HepG2 (cell line): ENCODE data around the gene BMP6. TPM values are rescaled to one million over a fixed set of nuclear protein-coding genes. Genes with fewer than 3 reads are reported as not detected.
A peak's percentile ranks its signal among the peaks of the same experiment; 100 is the strongest.

Source experiments
- ARNT ChIP-seq: fragments of 450-650 bp; IDR thresholded peaks from 2 replicates; pipeline ENCODE4 v1.6.1; 2017
- ATF4 ChIP-seq, 2 experiments: fragments of 450-650 bp in 1 of 2; sonication (generic) in 1 of 2; formaldehyde crosslinking; IDR thresholded peaks; 2 replicates each; pipeline versions ENCODE4 v1.5.0 to v1.8.0; 2020 to 2022; ENCODE audit warnings: mild to moderate bottlenecking in 1 of 2, missing genetic modification reagents in 1 of 2
- CEBPZ ChIP-seq: IDR thresholded peaks from 2 replicates; pipeline ENCODE4 v1.6.1; 2012; ENCODE audit warnings: low read length, improper control_type of control experiment
- EZH2 ChIP-seq: conservative IDR thresholded peaks from 2 replicates; pipeline ENCODE4 v1.6.1; 2012; ENCODE audit warnings: mild to moderate bottlenecking, low read depth, low read length, moderate library complexity
- HCFC1 ChIP-seq: fragments of 150-350 bp; IDR thresholded peaks from 2 replicates; pipeline ENCODE4 v1.6.1; 2014; ENCODE audit warnings: low read depth, low read length
- HNF4A ChIP-seq: sonication (generic); formaldehyde crosslinking; IDR thresholded peaks from 2 replicates; pipeline ENCODE4 v1.4.0; 2020; ENCODE audit warnings: missing genetic modification reagents
- KAT7 ChIP-seq: IDR thresholded peaks from 2 replicates; pipeline ENCODE4 v1.6.1; 2018; ENCODE audit warnings: borderline replicate concordance, missing compliant biosample characterization
- KLF15 ChIP-seq: sonication (generic); formaldehyde crosslinking; IDR thresholded peaks from 2 replicates; pipeline ENCODE4 v1.8.1; 2023; ENCODE audit warnings: borderline replicate concordance, mild to moderate bottlenecking, inconsistent platforms, missing genetic modification reagents, mixed read lengths
- MAFF ChIP-seq: IDR thresholded peaks from 2 replicates; pipeline ENCODE4 v1.6.1; 2011; ENCODE audit warnings: low read depth, low read length, improper control_type of control experiment
- MXD4 ChIP-seq: IDR thresholded peaks from 2 replicates; pipeline ENCODE4 v1.6.1; 2016; ENCODE audit warnings: mild to moderate bottlenecking, missing biosample characterization, missing genetic modification reagents
- PAWR ChIP-seq: sonication (generic); formaldehyde crosslinking; IDR thresholded peaks from 2 replicates; pipeline ENCODE4 v1.4.0; 2020; ENCODE audit warnings: missing genetic modification reagents, mild to moderate bottlenecking, borderline replicate concordance
- POLR2G ChIP-seq: fragments of 200-400 bp; formaldehyde crosslinking; IDR thresholded peaks from 2 replicates; pipeline ENCODE4 v1.6.1; 2018; ENCODE audit warnings: mild to moderate bottlenecking, low read depth, low read length, moderate library complexity
- SMAD1 ChIP-seq: sonication (generic); formaldehyde crosslinking; IDR thresholded peaks from 2 replicates; pipeline ENCODE4 v1.4.0; 2020; ENCODE audit warnings: missing genetic modification reagents, low read depth, mild to moderate bottlenecking, borderline replicate concordance
- TRIM24 ChIP-seq: sonication (generic); formaldehyde crosslinking; IDR thresholded peaks from 2 replicates; pipeline ENCODE4 v1.8.0; 2022; ENCODE audit warnings: mild to moderate bottlenecking, missing genetic modification reagents
- YY1 ChIP-seq: IDR thresholded peaks from 2 replicates; pipeline ENCODE4 v1.6.1; 2011; ENCODE audit warnings: low read length, low read depth, moderate library complexity, mild to moderate bottlenecking; ENCODE audit not compliant: insufficient read depth, insufficient replicate concordance
- ZNF670 ChIP-seq: sonication (generic); formaldehyde crosslinking; IDR thresholded peaks from 2 replicates; pipeline ENCODE4 v1.8.0; 2022; ENCODE audit warnings: mild to moderate bottlenecking, missing genetic modification reagents, borderline replicate concordance
- polyA plus RNA-seq, 8 experiments: library from polyadenylated mRNA; depleted of rRNA in 3 of 8; stranded (reverse) in 7 of 8; unstranded in 1 of 8; fragments of >200 nt; fragmentation: Illumina TruSeq in 4 of 8; extraction: Trizol in 4 of 8; gene quantifications; 2 replicates each; pipeline versions ENCODE4 v1.2.1 to v1.2.3, GENCODE V29; 2011 to 2016; ENCODE audit warnings: low read depth in 4 of 8, missing spikeins in 1 of 8, mixed read lengths in 1 of 8; ENCODE audit not compliant: insufficient read depth in 1 of 8
- total RNA-seq, 5 experiments: library from RNA; depleted of rRNA; stranded (reverse); fragments of >200 nt; fragmentation: Illumina TruSeq; extraction: Trizol; gene quantifications; 2 replicates each; pipeline ENCODE4 v1.2.3, GENCODE V29; 2016; ENCODE audit warnings: low read depth in 1 of 5
- TF ChIP-seq, protein P1 (sequence below): IDR thresholded peaks from 2 replicates; pipeline ENCODE4 v1.4.0; 2020; ENCODE audit warnings: mild to moderate bottlenecking, missing genetic modification reagents
- TF ChIP-seq, protein P2 (sequence below): sonication (generic); formaldehyde crosslinking; IDR thresholded peaks from 2 replicates; pipeline ENCODE4 v1.5.1; 2020; ENCODE audit warnings: missing genetic modification reagents, mild to moderate bottlenecking, borderline replicate concordance

Gene BMP6
- total and polyA plus RNA-seq, 2 of the 13 experiments (the other 11 are each of a cell fraction or from before 2014, with no cell fraction given): 0.09 to 0.18 TPM

- no peak for TF ChIP-seq PAWR (CRISPR knock-in tag)
- TF ChIP-seq SMAD1 (CRISPR knock-in tag): no peak; the same call in 1 of the 2 replicates
- no peak for TF ChIP-seq TRIM24 (CRISPR knock-in tag)
- TF ChIP-seq ZNF670 (CRISPR knock-in tag): peak; percentile 97
- no peak for TF ChIP-seq HCFC1
- TF ChIP-seq POLR2G: no peak; the same call in 1 of the 2 replicates
- TF ChIP-seq, protein P1, sequence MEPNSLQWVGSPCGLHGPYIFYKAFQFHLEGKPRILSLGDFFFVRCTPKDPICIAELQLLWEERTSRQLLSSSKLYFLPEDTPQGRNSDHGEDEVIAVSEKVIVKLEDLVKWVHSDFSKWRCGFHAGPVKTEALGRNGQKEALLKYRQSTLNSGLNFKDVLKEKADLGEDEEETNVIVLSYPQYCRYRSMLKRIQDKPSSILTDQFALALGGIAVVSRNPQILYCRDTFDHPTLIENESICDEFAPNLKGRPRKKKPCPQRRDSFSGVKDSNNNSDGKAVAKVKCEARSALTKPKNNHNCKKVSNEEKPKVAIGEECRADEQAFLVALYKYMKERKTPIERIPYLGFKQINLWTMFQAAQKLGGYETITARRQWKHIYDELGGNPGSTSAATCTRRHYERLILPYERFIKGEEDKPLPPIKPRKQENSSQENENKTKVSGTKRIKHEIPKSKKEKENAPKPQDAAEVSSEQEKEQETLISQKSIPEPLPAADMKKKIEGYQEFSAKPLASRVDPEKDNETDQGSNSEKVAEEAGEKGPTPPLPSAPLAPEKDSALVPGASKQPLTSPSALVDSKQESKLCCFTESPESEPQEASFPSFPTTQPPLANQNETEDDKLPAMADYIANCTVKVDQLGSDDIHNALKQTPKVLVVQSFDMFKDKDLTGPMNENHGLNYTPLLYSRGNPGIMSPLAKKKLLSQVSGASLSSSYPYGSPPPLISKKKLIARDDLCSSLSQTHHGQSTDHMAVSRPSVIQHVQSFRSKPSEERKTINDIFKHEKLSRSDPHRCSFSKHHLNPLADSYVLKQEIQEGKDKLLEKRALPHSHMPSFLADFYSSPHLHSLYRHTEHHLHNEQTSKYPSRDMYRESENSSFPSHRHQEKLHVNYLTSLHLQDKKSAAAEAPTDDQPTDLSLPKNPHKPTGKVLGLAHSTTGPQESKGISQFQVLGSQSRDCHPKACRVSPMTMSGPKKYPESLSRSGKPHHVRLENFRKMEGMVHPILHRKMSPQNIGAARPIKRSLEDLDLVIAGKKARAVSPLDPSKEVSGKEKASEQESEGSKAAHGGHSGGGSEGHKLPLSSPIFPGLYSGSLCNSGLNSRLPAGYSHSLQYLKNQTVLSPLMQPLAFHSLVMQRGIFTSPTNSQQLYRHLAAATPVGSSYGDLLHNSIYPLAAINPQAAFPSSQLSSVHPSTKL: peak; percentile 81; the same call in 1 of the 2 replicates
- TF ChIP-seq CEBPZ: no peak
- no peak for TF ChIP-seq ARNT
- peak; percentile 86; the same call in 1 of the 2 replicates for TF ChIP-seq KAT7
- TF ChIP-seq ATF4 (CRISPR knock-in tag; IDR thresholded peaks at IDR 0.05): peak in 1 of 2 experiments; percentile 71; a peak in 2 of 4 replicates
- TF ChIP-seq, protein P2, sequence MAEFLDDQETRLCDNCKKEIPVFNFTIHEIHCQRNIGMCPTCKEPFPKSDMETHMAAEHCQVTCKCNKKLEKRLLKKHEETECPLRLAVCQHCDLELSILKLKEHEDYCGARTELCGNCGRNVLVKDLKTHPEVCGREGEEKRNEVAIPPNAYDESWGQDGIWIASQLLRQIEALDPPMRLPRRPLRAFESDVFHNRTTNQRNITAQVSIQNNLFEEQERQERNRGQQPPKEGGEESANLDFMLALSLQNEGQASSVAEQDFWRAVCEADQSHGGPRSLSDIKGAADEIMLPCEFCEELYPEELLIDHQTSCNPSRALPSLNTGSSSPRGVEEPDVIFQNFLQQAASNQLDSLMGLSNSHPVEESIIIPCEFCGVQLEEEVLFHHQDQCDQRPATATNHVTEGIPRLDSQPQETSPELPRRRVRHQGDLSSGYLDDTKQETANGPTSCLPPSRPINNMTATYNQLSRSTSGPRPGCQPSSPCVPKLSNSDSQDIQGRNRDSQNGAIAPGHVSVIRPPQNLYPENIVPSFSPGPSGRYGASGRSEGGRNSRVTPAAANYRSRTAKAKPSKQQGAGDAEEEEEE (CRISPR knock-in tag): no peak; the same call in 1 of the 2 replicates
- no peak for TF ChIP-seq EZH2
- TF ChIP-seq YY1: no peak
- TF ChIP-seq HNF4A (CRISPR knock-in tag): peak; percentile 73
- TF ChIP-seq MAFF: no peak
- peak; percentile 100 for TF ChIP-seq MXD4 (CRISPR knock-in tag)
- peak; percentile 86; the same call in 1 of the 2 replicates for TF ChIP-seq KLF15 (CRISPR knock-in tag)
These were observed 183.7 kb downstream of the BMP6 start (continued) for GRCh38 chr6:7909323-7910276.
